COR-L47 (cell line): ENCODE measurements around the gene TEKT3.

ENCODE experiments used
- DNase-seq: peaks from one replicate; lab custom pipeline; 2025; lab: John Stamatoyannopoulos, UW

The TEKT3 gene

GRCh38 chr17:15293558-15293957 is 47.8 kb downstream of the TEKT3 start:
- DNase-seq, result no peak

DNA sequence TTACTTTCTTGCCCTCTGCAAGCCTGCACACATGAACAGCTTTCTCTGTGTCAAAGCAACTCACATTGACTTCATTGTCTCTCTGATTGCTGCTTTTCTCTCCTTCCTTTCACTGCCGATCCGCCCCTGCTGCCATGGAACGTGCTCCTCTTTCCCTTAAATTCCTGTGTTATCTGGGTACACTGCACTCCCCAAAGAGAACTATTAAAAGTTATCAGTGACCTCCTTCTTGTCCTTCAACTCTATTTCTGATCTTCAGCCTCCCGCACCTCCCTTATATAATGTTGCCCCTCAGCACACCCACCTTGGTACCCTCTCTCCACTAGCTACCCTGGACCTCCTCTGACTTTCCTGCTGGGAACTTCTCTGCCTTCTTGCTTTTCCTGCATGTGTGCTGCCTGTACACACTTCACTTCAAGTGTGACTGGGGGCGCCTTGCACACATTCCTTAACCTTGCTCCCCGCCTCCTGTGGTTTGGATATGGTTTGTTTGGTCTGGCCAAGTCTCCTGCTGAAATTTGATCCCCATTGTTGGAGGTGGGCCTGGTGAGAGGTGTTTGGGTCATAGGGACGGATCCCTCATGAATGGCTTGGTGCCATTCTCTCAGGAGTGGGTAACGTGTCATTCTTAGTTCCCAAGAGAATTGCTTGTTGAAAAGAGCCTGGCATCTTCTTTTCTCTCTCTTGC is 49.6 kb downstream of the TEKT3 start:
- DNase-seq, result no peak

- no peak for DNase-seq
These were observed 50.8 kb downstream of the TEKT3 start for GRCh38 chr17:15290605-15291004.

DNA sequence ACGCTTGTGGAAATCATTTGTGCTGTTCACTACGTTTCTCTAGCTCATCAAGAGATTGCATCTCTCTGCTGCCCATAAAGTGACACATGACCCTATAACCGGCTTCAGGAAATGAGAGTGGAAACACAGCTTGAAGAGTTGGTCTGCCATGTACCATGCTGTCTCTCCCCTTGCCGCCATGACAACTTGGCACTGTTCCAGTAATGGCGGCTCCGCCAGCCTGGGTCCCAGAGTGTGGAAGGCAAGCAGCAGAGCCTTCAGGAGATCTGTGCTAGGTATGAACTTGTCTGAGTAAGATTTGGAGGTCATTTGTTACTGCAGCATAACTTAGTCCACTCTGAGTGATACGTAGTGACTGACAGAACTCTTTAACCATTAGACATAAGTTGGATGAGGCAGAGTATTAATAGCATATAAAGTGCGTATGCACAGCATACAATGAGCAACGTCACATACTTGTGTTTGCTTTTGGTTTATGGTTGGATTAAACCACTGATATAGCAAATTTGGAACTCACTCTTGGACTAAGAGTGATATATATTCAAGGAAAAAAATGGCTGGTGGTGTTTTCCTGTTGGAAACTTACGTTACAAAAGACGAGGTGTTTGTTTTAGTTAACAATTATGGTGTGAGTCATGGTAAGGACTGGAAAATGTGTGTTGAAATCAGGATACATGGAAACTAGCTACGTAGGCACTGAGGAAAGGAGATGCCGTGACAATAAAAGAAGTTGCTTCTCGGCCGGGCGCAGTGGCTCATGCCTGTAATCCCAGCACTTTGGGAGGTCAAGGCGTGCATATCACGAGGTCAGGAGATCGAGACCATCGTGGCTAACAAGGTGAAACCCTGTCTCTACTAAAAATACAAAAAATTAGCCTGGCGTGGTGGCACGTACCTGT is 51.9 kb downstream of the TEKT3 start:
- DNase-seq, result no peak

GRCh38 chr17:15288859-15289258 is 52.5 kb downstream of the TEKT3 start:
- DNase-seq, result no peak

GRCh38 chr17:15287538-15288267 is 53.7 kb downstream of the TEKT3 start:
- no peak for DNase-seq

DNA sequence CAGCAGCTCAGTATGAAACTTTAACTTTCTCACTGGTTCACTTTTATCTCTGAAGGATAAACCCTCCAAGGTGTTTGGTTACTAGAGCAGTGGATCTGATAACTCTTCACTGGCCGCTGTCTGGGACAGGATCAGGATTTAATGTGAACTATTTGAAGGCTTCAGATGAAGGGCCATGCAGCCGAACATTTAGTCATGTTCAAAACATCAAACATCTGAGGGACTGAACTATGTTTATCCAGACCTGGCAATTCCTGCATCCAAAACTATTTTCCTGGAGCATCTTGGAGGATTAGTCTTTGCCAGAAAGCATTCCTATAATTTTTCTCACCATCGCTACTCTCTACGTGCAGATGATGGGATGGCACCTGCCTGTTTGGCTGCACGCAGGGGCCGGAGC is 55.9 kb downstream of the TEKT3 start:
- DNase-seq, result no peak

DNA sequence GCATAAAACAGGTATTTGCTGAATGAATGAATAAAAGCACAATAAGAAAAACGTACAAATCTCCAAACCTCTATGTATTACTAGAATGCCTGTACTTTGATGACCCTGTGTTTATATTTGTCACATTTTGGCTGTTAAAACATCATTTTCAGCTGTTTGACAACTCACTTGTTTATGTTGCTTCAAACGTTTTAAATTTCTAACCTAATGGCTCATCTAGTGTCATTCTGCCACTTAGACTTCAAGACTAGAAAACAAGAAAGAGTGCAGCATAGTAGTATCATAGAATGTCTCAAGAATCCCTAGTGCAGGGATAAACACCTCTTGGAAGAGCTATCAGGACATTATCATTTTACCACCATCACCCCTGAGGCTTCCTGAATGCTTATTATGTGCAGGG is 56.9 kb downstream of the TEKT3 start:
- no peak for DNase-seq

DNA sequence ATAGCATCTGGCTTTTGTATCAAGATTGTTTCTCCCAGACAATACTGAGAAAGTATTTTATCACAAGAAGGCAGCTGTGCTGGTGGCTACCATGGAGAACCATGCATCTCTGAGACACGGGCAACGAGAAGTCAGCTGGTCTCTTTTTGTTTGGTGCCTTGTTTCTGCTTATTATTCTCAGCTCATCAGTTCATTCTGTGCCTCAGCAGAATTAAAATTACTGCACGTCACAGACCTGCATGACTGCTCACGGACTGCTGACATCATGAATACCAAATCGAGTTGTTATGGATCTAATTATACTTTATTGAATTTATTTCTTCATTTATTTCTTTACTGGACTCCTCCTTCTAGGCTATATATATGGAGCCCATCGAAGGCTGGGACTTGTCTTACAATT is 57.3 kb downstream of the TEKT3 start:
- no peak for DNase-seq

DNA sequence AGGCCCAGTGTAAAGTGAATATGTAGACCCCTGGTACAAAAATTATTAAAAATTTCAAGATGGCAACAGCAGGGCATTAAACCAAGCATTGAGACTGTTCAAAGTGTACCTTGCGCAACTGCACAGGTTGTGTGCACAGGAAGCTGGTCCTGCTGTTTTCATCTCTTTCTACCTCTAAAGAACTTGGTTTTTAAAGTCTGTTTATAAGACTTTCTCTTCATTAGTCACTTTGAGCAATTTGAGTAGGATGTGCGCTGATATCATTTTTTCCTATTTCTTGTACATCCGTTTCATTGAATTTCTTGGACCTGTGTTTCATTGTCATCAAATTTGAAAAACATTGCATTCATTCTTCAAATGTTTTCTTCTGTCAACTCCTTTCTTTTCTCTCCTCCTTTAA is 59.5 kb downstream of the TEKT3 start:
- DNase-seq, result no peak

DNA sequence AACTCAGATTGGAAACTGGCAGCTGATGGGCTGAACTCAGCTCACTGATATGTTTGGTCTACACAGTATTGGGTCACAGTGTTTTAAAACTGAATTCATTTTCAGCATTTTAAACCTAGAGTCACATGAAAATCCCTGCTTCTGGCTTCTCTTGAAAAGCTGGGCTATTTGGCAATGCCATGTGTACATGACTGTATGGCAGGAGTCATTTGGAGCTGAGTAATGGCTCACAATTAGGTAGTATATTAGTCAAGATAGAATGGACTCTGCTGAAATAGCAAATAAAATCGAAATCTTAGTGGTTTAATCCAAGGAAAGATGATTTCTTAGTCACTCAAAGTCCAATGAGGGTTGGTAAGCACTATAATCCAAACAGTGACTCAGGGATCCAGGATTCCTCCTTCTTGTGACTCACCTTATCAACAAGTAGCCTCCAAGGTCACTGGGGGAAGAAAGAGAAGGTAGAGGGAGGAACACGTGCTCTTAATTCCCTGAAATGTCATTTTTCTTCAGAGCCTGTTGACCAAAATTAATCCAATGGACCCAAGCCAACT is 62.4 kb downstream of the TEKT3 start:
- DNase-seq, result no peak

DNA sequence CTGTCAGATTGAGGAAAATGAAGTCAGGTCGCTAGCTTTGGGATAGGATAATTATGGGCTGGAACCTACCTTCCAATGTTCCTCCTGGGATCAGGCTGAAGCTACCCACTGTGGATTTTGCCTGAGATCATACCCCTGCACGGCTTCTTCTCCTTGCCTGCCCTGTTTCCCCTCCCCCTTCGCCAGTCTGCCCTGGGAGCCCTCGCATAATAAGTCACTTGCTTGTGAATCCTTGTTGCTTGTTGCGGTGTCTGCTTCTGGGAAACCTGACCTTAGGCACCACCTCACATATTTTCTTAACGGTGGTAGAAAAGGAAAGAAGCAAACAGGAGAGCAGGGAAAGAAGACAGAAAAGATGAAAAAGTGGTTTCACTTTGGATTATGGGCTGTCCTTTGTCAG is 63.0 kb downstream of the TEKT3 start:
- DNase-seq, result no peak

GRCh38 chr17:15274017-15274416 is 67.4 kb downstream of the TEKT3 start:
- no peak for DNase-seq

DNA sequence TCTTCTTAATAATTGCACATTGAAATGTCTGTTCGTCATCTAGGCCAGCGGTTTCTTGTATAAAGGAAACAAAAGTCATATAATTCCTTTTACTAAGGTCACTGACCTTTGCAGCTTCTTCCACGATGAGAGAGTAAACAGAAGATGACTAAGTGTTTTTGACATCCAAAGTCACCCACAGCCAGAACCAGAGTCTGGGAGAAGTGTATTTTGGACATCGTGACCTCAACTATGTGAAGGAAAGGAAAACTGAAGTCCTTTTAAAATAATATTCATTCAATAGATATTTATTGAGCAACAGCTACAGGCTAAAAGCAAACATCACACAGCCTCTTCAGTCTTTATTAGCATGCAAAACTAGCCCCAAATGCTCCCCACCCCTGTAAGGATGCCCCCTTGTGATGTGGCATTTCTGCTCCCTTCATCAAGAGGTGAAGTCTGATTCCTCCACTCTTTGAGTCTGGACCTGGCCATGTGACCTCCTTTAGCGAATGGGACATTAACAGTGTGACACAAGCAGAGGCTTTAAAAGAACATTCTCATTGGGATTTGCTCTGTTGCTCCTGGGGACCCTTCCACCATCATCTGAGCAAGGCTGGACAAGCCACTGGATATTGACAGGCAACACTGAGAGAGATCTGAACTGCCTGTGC is 68.1 kb downstream of the TEKT3 start:
- DNase-seq, result no peak

DNA sequence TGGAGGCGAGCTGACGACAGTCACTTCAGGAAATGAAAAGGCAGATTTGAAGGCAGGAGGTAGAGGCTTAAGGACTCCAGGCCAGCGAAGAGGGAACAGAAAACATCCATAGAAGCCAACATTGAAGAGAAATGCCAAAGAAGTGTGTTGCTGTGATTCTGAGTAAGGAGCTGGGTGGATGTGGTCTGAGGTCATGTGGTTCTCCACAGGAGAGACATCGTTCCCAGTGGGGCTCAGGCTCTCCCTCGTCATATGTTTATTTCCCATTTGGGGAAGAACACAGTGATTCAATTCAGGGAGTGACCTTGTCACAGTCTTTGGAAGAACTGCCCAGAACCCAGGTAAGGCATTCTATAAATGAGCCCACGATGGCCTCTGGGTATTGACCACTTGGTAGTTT is 69.7 kb downstream of the TEKT3 start:
- no peak for DNase-seq

GRCh38 chr17:15270628-15271381 is 70.6 kb downstream of the TEKT3 start:
- DNase-seq, result no peak

GRCh38 chr17:15269780-15270089 is 71.7 kb downstream of the TEKT3 start:
- DNase-seq, result no peak

DNA sequence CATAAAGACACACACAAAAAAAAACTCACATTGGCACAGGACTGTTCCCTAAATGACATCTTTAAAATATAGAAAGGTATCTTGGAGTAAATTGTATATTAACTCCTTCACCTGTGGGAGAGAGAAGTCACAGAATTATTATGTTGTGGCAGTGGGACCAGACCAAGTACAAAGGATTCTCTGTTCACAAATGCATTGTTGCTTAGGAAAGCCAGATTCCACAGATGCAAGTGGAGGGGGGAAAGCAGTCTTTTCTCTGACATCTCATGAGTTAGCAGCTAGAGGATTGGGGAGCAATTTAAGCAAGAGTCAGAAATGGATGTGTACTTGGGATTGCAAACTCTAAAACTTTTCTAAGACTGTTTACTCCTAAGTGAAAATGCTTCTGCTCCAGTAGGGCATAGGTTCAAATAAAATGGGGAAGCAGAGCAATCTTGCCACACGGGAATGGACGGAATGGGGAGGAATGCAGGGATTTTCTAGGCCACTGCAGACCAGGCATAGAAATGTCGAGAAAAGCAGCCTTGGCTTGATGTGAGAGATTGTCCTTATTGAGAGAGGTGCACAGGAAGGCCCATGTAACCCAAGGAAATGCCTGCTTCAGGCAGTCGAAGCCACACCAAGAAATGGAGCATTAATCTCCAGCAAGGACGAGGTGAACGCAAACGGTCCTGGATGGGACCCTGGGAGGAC is 72.2 kb downstream of the TEKT3 start:
- no peak for DNase-seq

- DNase-seq, result no peak
These were observed 72.9 kb downstream of the TEKT3 start for GRCh38 chr17:15268461-15268860.

DNA sequence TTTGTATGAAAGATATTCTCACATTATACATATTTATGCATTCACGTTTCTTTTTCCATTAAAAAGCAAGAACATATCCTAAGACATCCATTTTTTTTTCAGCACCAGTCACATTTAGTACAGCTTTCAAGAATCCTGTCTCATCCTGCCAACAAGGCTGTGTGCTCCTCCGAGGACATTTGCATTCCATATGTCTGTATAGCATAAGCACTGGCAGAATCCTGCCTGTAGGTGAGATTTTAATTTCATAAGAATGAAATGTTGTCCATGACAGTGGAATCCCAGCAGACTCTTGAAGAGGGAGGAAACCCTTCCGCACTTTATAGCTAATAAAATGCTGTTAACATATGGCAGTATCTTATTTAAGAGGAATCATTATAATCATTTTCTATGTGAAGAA is 73.4 kb downstream of the TEKT3 start:
- DNase-seq, result no peak
